H1 (cell line): ENCODE results near the gene XYLB. TPM values are rescaled to one million over a fixed set of nuclear protein-coding genes. Genes with fewer than 3 reads are reported as not detected.

Experiments used
- CTCF ChIA-PET: fragments of 300-600 bp; sonication (Branson Sonifier 250); formaldehyde crosslinking; loops from one replicate; lab custom pipeline; 2021; ENCODE audit not compliant: partially characterized antibody; lab: Charles Lee
- POLR2A ChIA-PET: fragments of 300-600 bp; sonication (Branson Sonifier 250); formaldehyde crosslinking; loops from one replicate; lab custom pipeline; 2021; ENCODE audit warnings: inconsistent platforms; ENCODE audit not compliant: partially characterized antibody; lab: Charles Lee
- DNase-seq, 2 experiments: peaks; one replicate each; pipeline versions ENCODE4 v3.0.0 to v3.0.0-alpha.2; 2010 to 2022; ENCODE audit warnings: low spot score in 2 of 2, low read depth in 1 of 2, mixed read lengths in 1 of 2
- FAIRE-seq: peaks from 2 replicates; lab custom pipeline; 2011; peaks lifted over from hg19 to GRCh38; lab: Jason Lieb, UNC
- H2AFZ ChIP-seq: 2 replicates; pipeline ENCODE4 v1.8.1; 2012; ENCODE audit warnings: low read length, inconsistent platforms
- H2AK5ac ChIP-seq: 2 replicates; pipeline ENCODE4 v1.6.1; 2013; ENCODE audit warnings: low read depth, low read length
- H2BK120ac ChIP-seq: replicated peaks from 2 replicates; pipeline ENCODE3; 2013; ENCODE audit warnings: low read depth, low read length, inconsistent platforms
- H2BK12ac ChIP-seq: 2 replicates; pipeline ENCODE4 v1.6.1; 2013; ENCODE audit warnings: low read depth, low read length
- H2BK15ac ChIP-seq: 2 replicates; pipeline ENCODE4 v1.6.1; 2013; ENCODE audit warnings: low read length
- H2BK20ac ChIP-seq: 2 replicates; pipeline ENCODE4 v1.6.1; 2013; ENCODE audit warnings: low read length
- H2BK5ac ChIP-seq: 2 replicates; pipeline ENCODE4 v1.6.1; 2013; ENCODE audit warnings: low read depth, low read length
- H3K14ac ChIP-seq: 2 replicates; pipeline ENCODE4 v1.6.1; 2013; ENCODE audit warnings: inconsistent platforms; ENCODE audit not compliant: insufficient read length
- H3K18ac ChIP-seq: 2 replicates; pipeline ENCODE4 v1.6.1; 2013; ENCODE audit warnings: low read length; ENCODE audit errors: extremely low read depth
- H3K23ac ChIP-seq: 2 replicates; pipeline ENCODE4 v1.6.1; 2013; ENCODE audit warnings: inconsistent platforms; ENCODE audit not compliant: insufficient read length
- H3K23me2 ChIP-seq: 2 replicates; pipeline ENCODE4 v1.6.1; 2013; ENCODE audit warnings: low read depth, low read length
- H3K27ac ChIP-seq: 2 replicates; pipeline ENCODE4 v1.6.1; 2011; ENCODE audit warnings: low read depth, low read length, inconsistent platforms
- H3K27me3 ChIP-seq, 4 experiments: replicated peaks in 1 of 4; 1 replicate in 1 of 4; 2 replicates in 3 of 4; pipeline versions ENCODE4 v1.6.1 to v1.8.1; 2011 to 2013; ENCODE audit warnings: low read length in 3 of 4, mild to moderate bottlenecking in 3 of 4, inconsistent platforms in 2 of 4, mixed read lengths in 2 of 4, moderate library complexity in 1 of 4; ENCODE audit not compliant: control insufficient read depth in 3 of 4, insufficient read depth in 3 of 4; ENCODE audit errors: extremely low read depth in 1 of 4
- H3K36me3 ChIP-seq, 4 experiments: 2 replicates each; pipeline versions ENCODE4 v1.6.1 to v1.8.1; 2011 to 2013; ENCODE audit warnings: mild to moderate bottlenecking in 4 of 4, low read length in 3 of 4, moderate library complexity in 2 of 4, control low read depth in 1 of 4, inconsistent platforms in 1 of 4; ENCODE audit not compliant: insufficient read depth in 4 of 4, control insufficient read depth in 2 of 4
- H3K4ac ChIP-seq: replicated peaks from 2 replicates; pipeline ENCODE3; 2013; ENCODE audit warnings: low read length, low read depth, mixed read lengths, inconsistent platforms; ENCODE audit not compliant: insufficient read length
- H3K4me1 ChIP-seq, 4 experiments: replicated peaks in 1 of 4; 1 replicate in 1 of 4; 2 replicates in 3 of 4; pipeline versions ENCODE4 v1.6.1 to v1.8.1; 2011 to 2013; ENCODE audit warnings: low read length in 3 of 4, inconsistent platforms in 2 of 4, mixed read lengths in 1 of 4; ENCODE audit not compliant: insufficient read depth in 4 of 4, control insufficient read depth in 3 of 4
- H3K4me2 ChIP-seq, 2 experiments: 2 replicates each; pipeline versions ENCODE4 v1.6.1 to v1.8.1; 2011 to 2013; ENCODE audit warnings: low read depth in 2 of 2, low read length in 2 of 2, control low read depth in 1 of 2, inconsistent platforms in 1 of 2, mild to moderate bottlenecking in 1 of 2; ENCODE audit not compliant: insufficient read depth in 1 of 2
- H3K4me3 ChIP-seq, 4 experiments: fragments of 200-600, 300-600 bp in 1 of 4; sonication (generic), shearing (Covaris generic), sonication (Bioruptor Twin) in 1 of 4; 2 replicates each; pipeline versions ENCODE4 v1.5.1 to v1.8.1; 2011 to 2016; ENCODE audit warnings: low read length in 4 of 4, low read depth in 3 of 4, control low read depth in 2 of 4, inconsistent platforms in 2 of 4, mild to moderate bottlenecking in 2 of 4, mixed read lengths in 1 of 4, moderate library complexity in 1 of 4; ENCODE audit not compliant: insufficient read depth in 2 of 4; ENCODE audit errors: extremely low read depth in 1 of 4
- H3K56ac ChIP-seq: replicated peaks from 2 replicates; pipeline ENCODE3; 2013; ENCODE audit warnings: low read depth, mild to moderate bottlenecking, mixed read lengths, low read length, inconsistent platforms; ENCODE audit not compliant: insufficient read length
- H3K79me1 ChIP-seq: 2 replicates; pipeline ENCODE4 v1.6.1; 2013; ENCODE audit warnings: low read depth, low read length, control low read depth
- H3K79me2 ChIP-seq, 2 experiments: 2 replicates each; pipeline versions ENCODE4 v1.6.1 to v1.8.1; 2012 to 2013; ENCODE audit warnings: low read length in 2 of 2, mild to moderate bottlenecking in 2 of 2, inconsistent platforms in 1 of 2; ENCODE audit not compliant: insufficient read depth in 2 of 2, control insufficient read depth in 1 of 2
- H3K9ac ChIP-seq, 4 experiments: replicated peaks in 1 of 4; 1 replicate in 1 of 4; 2 replicates in 3 of 4; pipeline versions ENCODE4 v1.6.1 to v1.8.1; 2011 to 2013; ENCODE audit warnings: low read depth in 3 of 4, low read length in 3 of 4, control low read depth in 2 of 4, mild to moderate bottlenecking in 2 of 4, moderate library complexity in 2 of 4, inconsistent platforms in 1 of 4; ENCODE audit errors: extremely low read depth in 1 of 4
- H3K9me3 ChIP-seq, 2 experiments: 2 replicates each; pipeline versions ENCODE4 v1.6.1 to v1.8.1; 2012 to 2013; ENCODE audit warnings: mild to moderate bottlenecking in 2 of 2, moderate library complexity in 2 of 2, control low read depth in 1 of 2, inconsistent platforms in 1 of 2, low read depth in 1 of 2, low read length in 1 of 2, mixed read lengths in 1 of 2; ENCODE audit not compliant: insufficient read depth in 2 of 2
- H4K20me1 ChIP-seq, 2 experiments: replicated peaks in 1 of 2; 2 replicates each; pipeline versions ENCODE3 to v1.8.1; 2011 to 2013; ENCODE audit warnings: inconsistent platforms in 2 of 2, low read length in 2 of 2, mild to moderate bottlenecking in 1 of 2; ENCODE audit not compliant: insufficient read depth in 2 of 2, control insufficient read depth in 1 of 2
- H4K5ac ChIP-seq: 2 replicates; pipeline ENCODE4 v1.6.1; 2013; ENCODE audit warnings: low read length, low read depth, mixed read lengths, inconsistent platforms; ENCODE audit not compliant: insufficient read length
- H4K8ac ChIP-seq: 2 replicates; pipeline ENCODE4 v1.8.0; 2013; ENCODE audit warnings: mild to moderate bottlenecking, moderate library complexity, low read length, inconsistent platforms; ENCODE audit not compliant: insufficient read depth; ENCODE audit errors: extremely low read depth
- H4K91ac ChIP-seq: replicated peaks from 2 replicates; pipeline ENCODE3; 2013; ENCODE audit warnings: low read length, mixed read lengths, inconsistent platforms; ENCODE audit not compliant: insufficient read length
- ASH2L ChIP-seq: fragments of 200-600, 300-600 bp; sonication (generic); IDR thresholded peaks from one replicate; pipeline ENCODE4 v1.7.1; 2017; ENCODE audit warnings: low read length
- BACH1 ChIP-seq: IDR thresholded peaks from 2 replicates; pipeline ENCODE4 v1.6.1; 2012; ENCODE audit warnings: low read length, improper control_type of control experiment
- CBX8 ChIP-seq: fragments of 300-800, 300-1000 bp; sonication (generic); IDR thresholded peaks from 2 replicates; pipeline ENCODE4 v1.7.1; 2016; ENCODE audit warnings: low read depth, low read length, borderline replicate concordance
- CEBPB ChIP-seq: IDR thresholded peaks from 2 replicates; pipeline ENCODE4 v1.6.1; 2012; ENCODE audit warnings: low read depth, low read length
- CHD2 ChIP-seq: IDR thresholded peaks from 2 replicates; pipeline ENCODE4 v1.6.1; 2012; ENCODE audit warnings: low read length, improper control_type of control experiment
- RAD21 ChIP-seq, 2 experiments: IDR thresholded peaks in 1 of 2; conservative IDR thresholded peaks in 1 of 2; 2 replicates each; pipeline ENCODE4 v1.6.1; 2011; ENCODE audit warnings: low read depth in 2 of 2, low read length in 2 of 2, improper control_type of control experiment in 1 of 2, inconsistent platforms in 1 of 2, mild to moderate bottlenecking in 1 of 2, moderate library complexity in 1 of 2
- SIX5 ChIP-seq: IDR thresholded peaks from 2 replicates; pipeline ENCODE4 v1.6.1; 2011; ENCODE audit warnings: mild to moderate bottlenecking, low read depth, low read length
- TAF1 ChIP-seq: IDR thresholded peaks from 2 replicates; pipeline ENCODE4 v1.6.1; 2011; ENCODE audit warnings: mild to moderate bottlenecking, low read depth, low read length
- TCF12 ChIP-seq: IDR thresholded peaks from 2 replicates; pipeline ENCODE4 v1.6.1; 2011; ENCODE audit warnings: low read depth, mild to moderate bottlenecking, low read length
- USF2 ChIP-seq: IDR thresholded peaks from 2 replicates; pipeline ENCODE4 v1.6.1; 2011; ENCODE audit warnings: low read length, improper control_type of control experiment
- WGBS, 2 experiments: shearing (Covaris generic) in 1 of 2; methylation state at CpG; one replicate each; pipeline versions ENCODE4 v1.1.6 to v1.1.7; 2013 to 2015; ENCODE audit warnings: low lambda C conversion rate in 2 of 2, mixed read lengths in 2 of 2, inconsistent platforms in 1 of 2, low coverage in 1 of 2, missing lambda C conversion rate in 1 of 2; ENCODE audit not compliant: insufficient replicate concordance in 2 of 2, insufficient coverage in 1 of 2, insufficient read length in 1 of 2; ENCODE audit errors: extremely low coverage in 1 of 2, missing lambda C conversion rate in 1 of 2; 5-methylcytosine and 5-hydroxymethylcytosine counted together
- polyA plus RNA-seq, 7 experiments: library from polyadenylated mRNA; depleted of rRNA in 3 of 7; stranded (reverse) in 5 of 7; unstranded in 2 of 7; fragments of >200 nt in 5 of 7; fragments of 200-250 nt in 2 of 7; gene quantifications; 1 replicate in 5 of 7; 2 replicates in 1 of 7; 4 replicates in 1 of 7; pipeline versions ENCODE4 v1.2.1 to v1.2.3, GENCODE V29; 2011 to 2013; ENCODE audit warnings: missing spikeins in 2 of 7, mixed read lengths in 2 of 7
- total RNA-seq: library from RNA; stranded (reverse); fragmentation: NEBNext Ultra II Directional; extraction: Animal tissue kit (Norgen Biotek cat#: 25700); gene quantifications from 2 replicates; pipeline ENCODE4 v1.2.1, GENCODE V29; 2021
- TF ChIP-seq, protein P1 (sequence below): IDR thresholded peaks from 2 replicates; pipeline ENCODE4 v1.6.1; 2011; ENCODE audit warnings: low read depth, mild to moderate bottlenecking, low read length; ENCODE audit not compliant: insufficient read depth

The XYLB gene
- total and polyA plus RNA-seq, 2 of the 8 experiments (the other 6 are each of a cell fraction or from before 2014, with no cell fraction given): 1.7 to 5.5 TPM

- H3K4me1 ChIP-seq: peaks cover 7 to 20% (median 13%) of the 10 kb centered on the region in 4 experiments
- H2BK15ac ChIP-seq: no peak overlapping the region
- H3K23me2 ChIP-seq: peaks cover 3% of the 10 kb centered on the region
- no peak overlapping the region for H3K23ac ChIP-seq
- H3K18ac ChIP-seq: no peak overlapping the region
- H4K8ac ChIP-seq: no peak overlapping the region
- WGBS, 2 experiments: 91% methylated on average over 12 of the region's 12 CpGs; no CpG with 5 or more reads in 1 of the 2 experiments
- no peak overlapping the region for H4K91ac ChIP-seq
- no peaks in the 10 kb centered on the region; a peak in 1 of 8 replicates for H3K36me3 ChIP-seq
- no peak overlapping the region for H3K9ac ChIP-seq
- H3K9me3 ChIP-seq: no peaks in the 10 kb centered on the region; a peak in 1 of 4 replicates
- H3K4me2 ChIP-seq: no peak overlapping the region
- H3K79me2 ChIP-seq: peaks cover 78 to 98% of the 10 kb centered on the region in 2 experiments
- no peak overlapping the region for H2BK20ac ChIP-seq
- no peaks in the 10 kb centered on the region for H3K27me3 ChIP-seq
- POLR2A ChIA-PET: no interaction called here
- peaks cover 37 to 50% of the 10 kb centered on the region in 2 experiments for H4K20me1 ChIP-seq
- H3K56ac ChIP-seq: no peak overlapping the region
- no peak overlapping the region for H2BK12ac ChIP-seq
- DNase-seq (no peak), FAIRE-seq (no peak)
- no peak overlapping the region for H2AK5ac ChIP-seq
- H3K27ac ChIP-seq: no peak overlapping the region; the same call in 1 of the 2 replicates
- no peak overlapping the region for H2BK120ac ChIP-seq
- H4K5ac ChIP-seq: no peak overlapping the region
- H2AFZ ChIP-seq: no peak overlapping the region
- H3K4me3 ChIP-seq: no peak overlapping the region
- peaks cover 41% of the 10 kb centered on the region for H3K79me1 ChIP-seq
- CTCF ChIA-PET: interaction anchor here (1.2 kb wide), 1 partner anchor 7 kb away, joined by 3 read pairs; no protein-coding TSS in a partner anchor
- no peak overlapping the region for H3K4ac ChIP-seq
- H2BK5ac ChIP-seq: no peak overlapping the region
- H3K14ac ChIP-seq: no peak overlapping the region
- TF ChIP-seq SIX5: no peak
- no peak for TF ChIP-seq CEBPB
- no peak for TF ChIP-seq RAD21 (IDR thresholded peaks at IDR 0.05 in 1 of 2, conservative IDR thresholded peaks at IDR 0.05 in 1 of 2; ENCODE audit: low read depth in 2 of 2, low read length in 2 of 2)
- TF ChIP-seq CHD2: no peak
- TF ChIP-seq BACH1: no peak
- TF ChIP-seq, protein P1, sequence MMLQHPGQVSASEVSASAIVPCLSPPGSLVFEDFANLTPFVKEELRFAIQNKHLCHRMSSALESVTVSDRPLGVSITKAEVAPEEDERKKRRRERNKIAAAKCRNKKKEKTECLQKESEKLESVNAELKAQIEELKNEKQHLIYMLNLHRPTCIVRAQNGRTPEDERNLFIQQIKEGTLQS: no peak
- TF ChIP-seq TAF1: no peak
- TF ChIP-seq TCF12: no peak
- TF ChIP-seq ASH2L: no peak
- TF ChIP-seq CBX8: no peak
- no peak for TF ChIP-seq USF2
Observed at GRCh38 chr3:38460377-38461270, 114.0 kb downstream of the XYLB start.
